Mesenchymal stem cell (in vitro differentiated cells and primary cell): Measurements from ENCODE around the gene THAP7.
"Not testable (repeated sequence)": the region's sequence is repeated elsewhere in the genome, so short reads cannot be mapped to it uniquely, and the experiment has no call there.

ENCODE experiments used
- DNase-seq: peaks from one replicate; pipeline ENCODE4 v3.0.0-alpha.2; 2013
- H2AFZ ChIP-seq: one replicate; pipeline ENCODE4 v1.6.1; 2013; ENCODE audit warnings: low read depth, mild to moderate bottlenecking, control low read depth, inconsistent platforms, low read length, moderate library complexity
- H2AK5ac ChIP-seq: 2 replicates; pipeline ENCODE4 v1.6.1; 2013; ENCODE audit warnings: low read length, moderate library complexity, mild to moderate bottlenecking, inconsistent platforms; ENCODE audit not compliant: severe bottlenecking
- H2BK120ac ChIP-seq: one replicate; pipeline ENCODE4 v1.6.1; 2013; ENCODE audit warnings: low read depth, mild to moderate bottlenecking, inconsistent platforms, low read length, moderate library complexity
- H2BK12ac ChIP-seq, 2 experiments: one replicate each; pipeline ENCODE4 v1.6.1; 2013; ENCODE audit warnings: inconsistent platforms in 2 of 2, low read length in 2 of 2, mild to moderate bottlenecking in 2 of 2, moderate library complexity in 2 of 2, control low read depth in 1 of 2
- H2BK15ac ChIP-seq: one replicate; pipeline ENCODE4 v1.6.1; 2013; ENCODE audit warnings: mild to moderate bottlenecking, low read depth, inconsistent platforms; ENCODE audit not compliant: poor library complexity, severe bottlenecking
- H2BK5ac ChIP-seq: 2 replicates; pipeline ENCODE4 v1.6.1; 2013; ENCODE audit warnings: low read depth, mild to moderate bottlenecking, low read length, control low read depth, inconsistent platforms; ENCODE audit not compliant: poor library complexity, severe bottlenecking
- H3K14ac ChIP-seq, 2 experiments: one replicate each; pipeline ENCODE4 v1.6.1; 2013; ENCODE audit warnings: inconsistent platforms in 2 of 2, low read length in 2 of 2, control low read depth in 1 of 2, mild to moderate bottlenecking in 1 of 2, moderate library complexity in 1 of 2
- H3K18ac ChIP-seq, 2 experiments: one replicate each; pipeline ENCODE4 v1.6.1; 2013; ENCODE audit warnings: inconsistent platforms in 2 of 2, low read length in 2 of 2, control low read depth in 1 of 2, low read depth in 1 of 2, mild to moderate bottlenecking in 1 of 2
- H3K23ac ChIP-seq, 2 experiments: one replicate each; pipeline ENCODE4 v1.6.1; 2013; ENCODE audit warnings: inconsistent platforms in 2 of 2, low read length in 2 of 2, mild to moderate bottlenecking in 2 of 2, moderate library complexity in 2 of 2, control low read depth in 1 of 2
- H3K27ac ChIP-seq: 2 replicates; pipeline ENCODE4 v1.5.1; 2013; ENCODE audit warnings: mild to moderate bottlenecking, moderate library complexity, low read length, control low read depth, inconsistent platforms; ENCODE audit not compliant: poor library complexity, severe bottlenecking
- H3K27me3 ChIP-seq, 2 experiments: 2 replicates each; pipeline versions ENCODE4 v1.6.1 to v1.7.0; 2013; ENCODE audit warnings: low read length in 2 of 2, mild to moderate bottlenecking in 2 of 2, moderate library complexity in 2 of 2, control low read depth in 1 of 2, inconsistent platforms in 1 of 2; ENCODE audit not compliant: control insufficient read depth in 1 of 2, insufficient read depth in 1 of 2
- H3K36me3 ChIP-seq, 2 experiments: 2 replicates each; pipeline versions ENCODE4 v1.6.1 to v1.7.0; 2013; ENCODE audit warnings: low read length in 2 of 2, control low read depth in 1 of 2, inconsistent platforms in 1 of 2, low read depth in 1 of 2, mild to moderate bottlenecking in 1 of 2; ENCODE audit not compliant: insufficient read depth in 2 of 2, control insufficient read depth in 1 of 2
- H3K4ac ChIP-seq, 2 experiments: one replicate each; pipeline ENCODE4 v1.6.1; 2013; ENCODE audit warnings: inconsistent platforms in 2 of 2, low read length in 2 of 2, mild to moderate bottlenecking in 2 of 2, moderate library complexity in 2 of 2, control low read depth in 1 of 2, low read depth in 1 of 2
- H3K4me1 ChIP-seq: 2 replicates; pipeline ENCODE4 v1.6.1; 2013; ENCODE audit warnings: low read depth, low read length, control low read depth; ENCODE audit not compliant: control insufficient read depth, insufficient read depth
- H3K4me2 ChIP-seq: 2 replicates; pipeline ENCODE4 v1.6.1; 2013; ENCODE audit warnings: low read length, mild to moderate bottlenecking, inconsistent platforms; ENCODE audit not compliant: poor library complexity, severe bottlenecking
- H3K4me3 ChIP-seq, 2 experiments: 2 replicates each; pipeline versions ENCODE4 v1.5.1 to v1.7.0; 2013; ENCODE audit warnings: low read length in 2 of 2, mild to moderate bottlenecking in 2 of 2, control low read depth in 1 of 2, low read depth in 1 of 2; ENCODE audit not compliant: insufficient read depth in 1 of 2
- H3K79me1 ChIP-seq: replicated peaks from 2 replicates; pipeline ENCODE4 v1.6.1; 2013; ENCODE audit warnings: mild to moderate bottlenecking, control low read depth, low read length, inconsistent platforms; ENCODE audit not compliant: poor library complexity, severe bottlenecking
- H3K9ac ChIP-seq: 2 replicates; pipeline ENCODE4 v1.7.0; 2013; ENCODE audit warnings: mild to moderate bottlenecking, low read length, moderate library complexity
- H3K9me3 ChIP-seq: 2 replicates; pipeline ENCODE4 v1.7.0; 2013; ENCODE audit warnings: mild to moderate bottlenecking, low read length; ENCODE audit not compliant: control insufficient read depth
- H4K8ac ChIP-seq: one replicate; pipeline ENCODE4 v1.6.1; 2013; ENCODE audit warnings: inconsistent platforms, mild to moderate bottlenecking, low read length, moderate library complexity
- H4K91ac ChIP-seq: one replicate; pipeline ENCODE4 v1.6.1; 2013; ENCODE audit warnings: mild to moderate bottlenecking, low read length, inconsistent platforms
- WGBS: methylation state at CpG from one replicate; pipeline ENCODE4 v1.1.7; 2013; ENCODE audit warnings: mixed read lengths; 5-methylcytosine and 5-hydroxymethylcytosine counted together

THAP7 gene

GRCh38 chr22:20972014-20972694 lies 29.8 kb downstream of the THAP7 start:
- not testable (repeated sequence) for H3K4ac ChIP-seq, H3K4me1 ChIP-seq, H3K9ac ChIP-seq, H2BK12ac ChIP-seq, H2BK5ac ChIP-seq, H3K23ac ChIP-seq, H3K27ac ChIP-seq, H2BK15ac ChIP-seq, H3K18ac ChIP-seq, H2BK120ac ChIP-seq, H2AFZ ChIP-seq, H3K4me3 ChIP-seq, H3K14ac ChIP-seq, H4K8ac ChIP-seq, H2AK5ac ChIP-seq, H4K91ac ChIP-seq, H3K4me2 ChIP-seq, H3K9me3 ChIP-seq, H3K79me1 ChIP-seq, H3K36me3 ChIP-seq
- peaks cover 6 to 19% of the 10 kb centered on the region in 2 experiments for H3K27me3 ChIP-seq
- 93% methylated on average over 7 of the region's 11 CpGs for WGBS
- peak; percentile 21 for DNase-seq

- H4K91ac ChIP-seq, result no peak overlapping the region
- H3K4ac ChIP-seq, result no peak overlapping the region
- no peak overlapping the region for H2BK5ac ChIP-seq
- H3K4me2 ChIP-seq, result no peak overlapping the region
- peaks cover 14 to 28% of the 10 kb centered on the region in 2 experiments for H3K27me3 ChIP-seq
- no peak overlapping the region for H3K27ac ChIP-seq
- H3K4me3 ChIP-seq, result no peak overlapping the region
- H4K8ac ChIP-seq, result no peak overlapping the region
- peaks cover 6% of the 10 kb centered on the region for H3K4me1 ChIP-seq
- no peak overlapping the region for H2AK5ac ChIP-seq
- DNase-seq, result no peak
- H2AFZ ChIP-seq, result no peak overlapping the region
- no peak overlapping the region for H2BK12ac ChIP-seq
- H3K18ac ChIP-seq, result no peak overlapping the region
- H3K36me3 ChIP-seq, result no peaks in the 10 kb centered on the region
- 40% methylated on average over 3 of the region's 4 CpGs for WGBS
- no peaks in the 10 kb centered on the region for H3K9me3 ChIP-seq
- no peak overlapping the region for H2BK15ac ChIP-seq
- H2BK120ac ChIP-seq, result no peak overlapping the region
- no peaks in the 10 kb centered on the region for H3K79me1 ChIP-seq
- H3K14ac ChIP-seq, result no peak overlapping the region
- no peak overlapping the region for H3K23ac ChIP-seq
- H3K9ac ChIP-seq, result no peak overlapping the region
Measured at GRCh38 chr22:20970939-20971657, 30.8 kb downstream of the THAP7 start.

GRCh38 chr22:20968281-20968977 lies 33.5 kb downstream of the THAP7 start:
- H3K23ac ChIP-seq, result no peak overlapping the region
- H2BK15ac ChIP-seq, result no peak overlapping the region
- H2AFZ ChIP-seq, result no peak overlapping the region
- 94% methylated on average over 6 of the region's 7 CpGs for WGBS
- no peak overlapping the region for H2BK120ac ChIP-seq
- H4K91ac ChIP-seq, result no peak overlapping the region
- no peak for DNase-seq
- no peak overlapping the region for H4K8ac ChIP-seq
- peak overlapping the region in 1 of 2 experiments; percentile 25 for H2BK12ac ChIP-seq
- H3K14ac ChIP-seq, result no peak overlapping the region
- H3K9ac ChIP-seq, result no peak overlapping the region
- no peak overlapping the region for H3K4me2 ChIP-seq
- no peaks in the 10 kb centered on the region for H3K9me3 ChIP-seq
- no peak overlapping the region for H3K27ac ChIP-seq
- H2BK5ac ChIP-seq, result no peak overlapping the region
- no peak overlapping the region for H3K18ac ChIP-seq
- H3K27me3 ChIP-seq, result peaks cover 33 to 37% of the 10 kb centered on the region in 2 experiments
- H3K36me3 ChIP-seq, result no peaks in the 10 kb centered on the region
- peaks cover 10% of the 10 kb centered on the region for H3K4me1 ChIP-seq
- no peak overlapping the region for H3K4ac ChIP-seq
- H3K4me3 ChIP-seq, result no peak overlapping the region
- no peak overlapping the region for H2AK5ac ChIP-seq
- no peaks in the 10 kb centered on the region for H3K79me1 ChIP-seq

DNA sequence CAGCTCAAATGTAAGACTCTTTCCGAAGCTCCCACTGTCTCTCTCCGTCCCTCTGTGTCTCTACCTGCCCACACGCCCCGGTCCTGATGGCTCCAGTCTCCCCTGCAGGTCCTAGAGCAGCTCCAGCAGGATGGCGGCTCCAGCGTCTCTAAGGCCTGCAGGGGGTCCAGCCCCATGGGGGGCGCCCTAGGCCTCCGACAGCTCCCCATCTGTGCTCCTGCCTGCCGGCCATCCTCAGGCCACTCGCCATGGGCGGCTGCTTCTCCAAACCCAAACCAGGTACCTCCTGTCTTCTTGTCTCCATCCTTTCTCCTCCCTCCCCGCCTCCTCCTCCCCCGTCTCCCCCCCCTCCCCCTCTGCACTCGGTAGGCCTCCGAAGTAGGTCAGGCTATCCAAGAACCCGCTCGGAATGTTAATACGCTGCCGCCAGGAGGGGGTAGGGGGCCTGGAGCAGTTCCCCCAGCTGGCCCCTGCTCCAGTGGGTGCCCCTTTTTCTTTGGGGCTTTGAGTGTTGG lies 34.2 kb downstream of the THAP7 start:
- no peak overlapping the region for H3K27ac ChIP-seq
- DNase-seq, result no peak

More for the DNA sequence above, 34.2 kb downstream of the THAP7 start:
- H3K14ac ChIP-seq, result no peak overlapping the region
- peaks cover 33 to 44% of the 10 kb centered on the region in 2 experiments for H3K27me3 ChIP-seq
- no peak overlapping the region for H3K23ac ChIP-seq
- no peak overlapping the region for H2BK12ac ChIP-seq
- no peak overlapping the region for H4K91ac ChIP-seq
- no peaks in the 10 kb centered on the region for H3K79me1 ChIP-seq
- no peaks in the 10 kb centered on the region for H3K9me3 ChIP-seq
- WGBS, result 26% methylated on average over 17 of the region's 19 CpGs
- H3K4me1 ChIP-seq, result peaks cover 10% of the 10 kb centered on the region
- H3K36me3 ChIP-seq, result no peaks in the 10 kb centered on the region
- no peak overlapping the region for H3K18ac ChIP-seq
- no peak overlapping the region for H2BK15ac ChIP-seq
- H3K9ac ChIP-seq, result no peak overlapping the region
- H2BK120ac ChIP-seq, result no peak overlapping the region
- H4K8ac ChIP-seq, result no peak overlapping the region
- no peak overlapping the region for H3K4me3 ChIP-seq
- H2AK5ac ChIP-seq, result no peak overlapping the region
- H2BK5ac ChIP-seq, result no peak overlapping the region
- H2AFZ ChIP-seq, result no peak overlapping the region
- no peak overlapping the region for H3K4ac ChIP-seq
- no peak overlapping the region for H3K4me2 ChIP-seq
